Endothelial cell (in vitro differentiated cells): ENCODE measurements around the gene TMEM219. TPM values are rescaled to one million over a fixed set of nuclear protein-coding genes. Genes with fewer than 3 reads are reported as not detected.

Experiments used
- DNase-seq: peaks from one replicate; pipeline ENCODE4 v3.0.0; 2021; ENCODE audit warnings: low spot score
- H3K27ac Mint-ChIP-seq: one replicate; pipeline ENCODE4 v1.8.0; 2021; ENCODE audit warnings: mixed read lengths, inconsistent platforms; ENCODE audit not compliant: unreplicated experiment
- H3K27me3 Mint-ChIP-seq: one replicate; pipeline ENCODE4 v1.8.0; 2021; ENCODE audit warnings: mild to moderate bottlenecking, moderate library complexity, mixed read lengths, inconsistent platforms; ENCODE audit not compliant: unreplicated experiment
- H3K36me3 Mint-ChIP-seq: one replicate; pipeline ENCODE4 v1.8.0; 2021; ENCODE audit warnings: mild to moderate bottlenecking, low read depth, mixed read lengths, inconsistent platforms; ENCODE audit not compliant: unreplicated experiment
- H3K4me1 Mint-ChIP-seq: one replicate; pipeline ENCODE4 v1.8.0; 2021; ENCODE audit warnings: mild to moderate bottlenecking, mixed read lengths, inconsistent platforms; ENCODE audit not compliant: unreplicated experiment
- H3K4me3 Mint-ChIP-seq: one replicate; pipeline ENCODE4 v1.8.0; 2021; ENCODE audit warnings: mild to moderate bottlenecking, mixed read lengths, inconsistent platforms; ENCODE audit not compliant: unreplicated experiment
- H3K9me3 Mint-ChIP-seq: one replicate; pipeline ENCODE4 v1.8.0; 2021; ENCODE audit warnings: mixed read lengths, inconsistent platforms; ENCODE audit not compliant: unreplicated experiment
- CTCF ChIP-seq: fragments of 200-600 bp; sonication (generic); IDR thresholded peaks from one replicate; pipeline ENCODE4 v1.5.0; 2021; ENCODE audit warnings: antibody characterized with exemption; ENCODE audit not compliant: unreplicated experiment
- total RNA-seq: library from RNA; stranded (reverse); fragmentation: NEBNext Ultra II Directional; extraction: Animal tissue kit (Norgen Biotek cat#: 25700); gene quantifications from one replicate; pipeline ENCODE4 v1.2.1, GENCODE V29; 2021; ENCODE audit not compliant: unreplicated experiment

The TMEM219 gene
- total RNA-seq, 1 donor from 2014 or later, result 217 TPM

DNA sequence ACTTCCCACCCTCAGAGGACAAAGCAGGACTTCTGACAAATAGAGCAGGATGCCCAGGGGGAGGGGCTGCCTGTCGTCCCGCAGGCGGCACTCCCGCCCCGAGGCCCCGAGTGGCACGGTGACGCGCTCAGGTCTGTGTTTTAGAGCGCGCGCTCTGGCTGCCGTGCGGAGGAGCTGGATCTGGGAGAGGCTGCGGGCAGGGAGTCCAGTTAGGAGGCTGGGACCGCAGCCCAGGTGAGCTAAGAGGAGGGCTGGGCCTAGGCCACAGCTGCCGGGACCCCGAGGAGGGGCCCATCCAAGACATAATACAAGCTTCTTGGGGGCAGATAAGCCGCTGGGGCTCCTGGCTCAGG lies 42.5 kb downstream of the TMEM219 start:
- DNase-seq, result no peak
- no peak for TF ChIP-seq CTCF
- peak overlapping the region; percentile 77 for H3K27ac Mint-ChIP-seq
- peaks cover 11% of the 10 kb centered on the region for H3K4me1 Mint-ChIP-seq
- H3K4me3 Mint-ChIP-seq, result no peak overlapping the region
- H3K9me3 Mint-ChIP-seq, result no peaks in the 10 kb centered on the region
- peaks cover 16% of the 10 kb centered on the region for H3K36me3 Mint-ChIP-seq
- H3K27me3 Mint-ChIP-seq, result peaks cover 25% of the 10 kb centered on the region

DNA sequence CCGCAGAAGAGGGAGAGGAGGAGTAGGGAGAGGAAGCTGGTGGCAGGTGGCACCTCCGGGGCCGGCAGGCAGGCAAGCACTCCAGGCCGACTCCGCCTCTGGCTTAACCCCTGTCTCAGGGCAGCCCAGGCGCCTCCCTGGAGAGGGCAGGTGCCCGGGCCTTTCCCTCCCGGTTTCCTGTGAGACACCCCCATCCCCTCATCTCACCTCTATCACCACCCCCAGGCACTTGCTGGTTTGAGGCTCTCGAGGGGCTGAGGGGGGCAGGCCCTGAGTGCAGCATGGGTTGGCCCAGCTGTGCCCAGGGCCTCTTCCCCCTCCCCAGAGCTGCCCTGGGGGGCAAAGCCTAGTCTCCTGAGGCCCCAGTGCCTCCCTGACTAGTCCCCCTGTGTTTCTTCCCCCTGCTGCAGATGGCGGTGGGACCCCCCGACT lies 42.9 kb downstream of the TMEM219 start:
- no peak for TF ChIP-seq CTCF
- DNase-seq, result no peak
- H3K4me1 Mint-ChIP-seq, result peaks cover 7% of the 10 kb centered on the region
- H3K9me3 Mint-ChIP-seq, result no peaks in the 10 kb centered on the region
- peaks cover 24% of the 10 kb centered on the region for H3K27me3 Mint-ChIP-seq
- no peak overlapping the region for H3K27ac Mint-ChIP-seq
- H3K36me3 Mint-ChIP-seq, result peaks cover 12% of the 10 kb centered on the region
- no peak overlapping the region for H3K4me3 Mint-ChIP-seq

- H3K4me1 Mint-ChIP-seq, result peaks cover 6% of the 10 kb centered on the region
- H3K36me3 Mint-ChIP-seq, result peaks cover 11% of the 10 kb centered on the region
- peak; percentile 64 for DNase-seq
- peak; percentile 72 for TF ChIP-seq CTCF
- peaks cover 22% of the 10 kb centered on the region for H3K27me3 Mint-ChIP-seq
- no peaks in the 10 kb centered on the region for H3K9me3 Mint-ChIP-seq
- H3K4me3 Mint-ChIP-seq, result no peak overlapping the region
- H3K27ac Mint-ChIP-seq, result no peak overlapping the region
Observed at GRCh38 chr16:30005341-30006094, 43.6 kb downstream of the TMEM219 start.

GRCh38 chr16:30006095-30006473 lies 44.2 kb downstream of the TMEM219 start:
- Mint-ChIP-seq H3K27ac (no peak overlapping the region), H3K27me3 (peaks cover 21% of the 10 kb centered on the region), H3K9me3 (no peaks in the 10 kb centered on the region), H3K36me3 (peaks cover 11% of the 10 kb centered on the region), H3K4me1 (peaks cover 5% of the 10 kb centered on the region), H3K4me3 (no peak overlapping the region)
- no peak for DNase-seq
- no peak for TF ChIP-seq CTCF

- peaks cover 6% of the 10 kb centered on the region for H3K4me1 Mint-ChIP-seq
- H3K9me3 Mint-ChIP-seq, result no peaks in the 10 kb centered on the region
- peaks cover 22% of the 10 kb centered on the region for H3K27me3 Mint-ChIP-seq
- no peak for DNase-seq
- peaks cover 11% of the 10 kb centered on the region for H3K36me3 Mint-ChIP-seq
- no peak overlapping the region for H3K4me3 Mint-ChIP-seq
- no peak for TF ChIP-seq CTCF
- H3K27ac Mint-ChIP-seq, result no peak overlapping the region
Observed at GRCh38 chr16:30006659-30007377, 44.9 kb downstream of the TMEM219 start.
